ENCODE results near the gene RGS16.

Gene RGS16

DNA sequence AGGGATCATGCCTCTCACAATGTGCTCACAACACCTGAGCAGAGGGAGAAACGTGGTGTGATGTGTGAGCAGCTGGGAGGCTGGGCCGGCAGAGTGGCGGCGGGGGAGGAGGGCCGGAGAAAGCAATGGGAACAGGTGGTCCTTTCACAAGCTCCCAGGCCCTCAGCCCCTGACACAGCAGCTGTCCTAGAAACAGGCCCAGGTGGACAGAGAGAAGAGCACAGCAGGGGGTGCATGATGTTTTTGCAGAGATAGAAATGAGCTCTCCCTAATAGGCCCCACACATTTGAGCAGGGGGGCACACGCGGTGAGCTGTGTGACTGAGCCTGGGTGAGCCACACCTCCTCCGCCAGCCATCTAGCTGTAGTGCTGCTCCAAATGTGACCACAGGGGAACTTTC is 7.6 kb upstream of the RGS16 start:
- Histone ChIP-seq H3K9me3 (no peaks in the 10 kb centered on the region), H3K4me1 (peaks cover 7 to 27% (median 22%) of the 10 kb centered on the region in 4 donors), H3K27ac (no peak overlapping the region), H3K4me3 (no peak overlapping the region), H3K36me3 (no peaks in the 10 kb centered on the region), H3K27me3 (peaks cover 0 to 10% of the 10 kb centered on the region in 2 donors)
- DNase-seq = no peak
- intact Hi-C loops (cut with DNase I; ENCODE audit: low total_unique reads) = loop anchor here (10.0 kb wide), 1 partner anchor 1023 kb away; the partner anchor contains the start of gene ARPC5
- TF ChIP-seq, protein P1, sequence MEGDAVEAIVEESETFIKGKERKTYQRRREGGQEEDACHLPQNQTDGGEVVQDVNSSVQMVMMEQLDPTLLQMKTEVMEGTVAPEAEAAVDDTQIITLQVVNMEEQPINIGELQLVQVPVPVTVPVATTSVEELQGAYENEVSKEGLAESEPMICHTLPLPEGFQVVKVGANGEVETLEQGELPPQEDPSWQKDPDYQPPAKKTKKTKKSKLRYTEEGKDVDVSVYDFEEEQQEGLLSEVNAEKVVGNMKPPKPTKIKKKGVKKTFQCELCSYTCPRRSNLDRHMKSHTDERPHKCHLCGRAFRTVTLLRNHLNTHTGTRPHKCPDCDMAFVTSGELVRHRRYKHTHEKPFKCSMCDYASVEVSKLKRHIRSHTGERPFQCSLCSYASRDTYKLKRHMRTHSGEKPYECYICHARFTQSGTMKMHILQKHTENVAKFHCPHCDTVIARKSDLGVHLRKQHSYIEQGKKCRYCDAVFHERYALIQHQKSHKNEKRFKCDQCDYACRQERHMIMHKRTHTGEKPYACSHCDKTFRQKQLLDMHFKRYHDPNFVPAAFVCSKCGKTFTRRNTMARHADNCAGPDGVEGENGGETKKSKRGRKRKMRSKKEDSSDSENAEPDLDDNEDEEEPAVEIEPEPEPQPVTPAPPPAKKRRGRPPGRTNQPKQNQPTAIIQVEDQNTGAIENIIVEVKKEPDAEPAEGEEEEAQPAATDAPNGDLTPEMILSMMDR (IDR thresholded peaks at IDR 0.05) = no peak

GRCh38 chr1:182611326-182611725 is 7.1 kb upstream of the RGS16 start:
- H3K9me3 ChIP-seq = no peaks in the 10 kb centered on the region
- peaks cover 4 to 22% (median 19%) of the 10 kb centered on the region in 4 donors for H3K4me1 ChIP-seq
- no peak for DNase-seq
- TF ChIP-seq, protein P1 (IDR thresholded peaks at IDR 0.05) = no peak
- H3K36me3 ChIP-seq = no peaks in the 10 kb centered on the region
- peaks cover 0 to 10% of the 10 kb centered on the region in 2 donors for H3K27me3 ChIP-seq
- no peak overlapping the region for H3K4me3 ChIP-seq
- intact Hi-C loops (cut with DNase I; ENCODE audit: low total_unique reads) = loop anchor here (10.0 kb wide), 1 partner anchor 1023 kb away; the partner anchor contains the start of gene ARPC5
- H3K27ac ChIP-seq = no peak overlapping the region

- peaks cover 0 to 16% (median 13%) of the 10 kb centered on the region in 4 donors for H3K4me1 ChIP-seq
- H3K27ac ChIP-seq = no peak overlapping the region
- TF ChIP-seq, protein P1 (IDR thresholded peaks at IDR 0.05) = no peak
- no peaks in the 10 kb centered on the region for H3K9me3 ChIP-seq
- no peaks in the 10 kb centered on the region for H3K36me3 ChIP-seq
- no peak for DNase-seq
- intact Hi-C loops (cut with DNase I; ENCODE audit: low total_unique reads) = loop anchor here (10.0 kb wide), 1 partner anchor 1024 kb away; the partner anchor contains the start of gene ARPC5
- peaks cover 0 to 10% of the 10 kb centered on the region in 2 donors for H3K27me3 ChIP-seq
- no peak overlapping the region for H3K4me3 ChIP-seq
These were observed 6.5 kb upstream of the RGS16 start for GRCh38 chr1:182610606-182611194.

- no peak for DNase-seq
- Histone ChIP-seq H3K4me1 (peaks cover 0 to 10% (median 6%) of the 10 kb centered on the region in 4 donors), H3K4me3 (no peak overlapping the region), H3K27me3 (peaks cover 0 to 10% of the 10 kb centered on the region in 2 donors), H3K27ac (no peak overlapping the region), H3K36me3 (no peaks in the 10 kb centered on the region), H3K9me3 (no peaks in the 10 kb centered on the region)
- TF ChIP-seq, protein P1 (IDR thresholded peaks at IDR 0.05) = no peak
- intact Hi-C loops (cut with DNase I; ENCODE audit: low total_unique reads) = no loop called here
These were observed 4.8 kb upstream of the RGS16 start for GRCh38 chr1:182608845-182609610.

- peaks cover 0 to 16% (median 10%) of the 10 kb centered on the region in 4 donors for H3K4me1 ChIP-seq
- TF ChIP-seq, protein P1 (IDR thresholded peaks at IDR 0.05) = no peak
These were observed 4.0 kb upstream of the RGS16 start for GRCh38 chr1:182608236-182608635.

More at GRCh38 chr1:182608236-182608635, 4.0 kb upstream of the RGS16 start:
- no peak for DNase-seq
- Histone ChIP-seq H3K4me3 (no peak overlapping the region), H3K27ac (no peak overlapping the region), H3K9me3 (no peaks in the 10 kb centered on the region), H3K27me3 (peaks cover 0 to 10% of the 10 kb centered on the region in 2 donors), H3K36me3 (no peaks in the 10 kb centered on the region)
- intact Hi-C loops (cut with DNase I; ENCODE audit: low total_unique reads) = no loop called here

All from tibial artery (tissue), 4 donors.